Panc1 (cell line): ENCODE data around the gene ZFHX3. TPM values are rescaled to one million over a fixed set of nuclear protein-coding genes. Genes with fewer than 3 reads are reported as not detected.

Experiments
- ATAC-seq: fragments of 200-7000 bp; cut with Tn5 transposase; 2 replicates; pipeline ENCODE4 v1.9.1; 2020; ENCODE audit warnings: mild to moderate bottlenecking, moderate library complexity
- BruUV-seq: library from RNA; stranded (reverse); fragments of 400-500 nt; replicated peaks from 2 replicates; lab custom pipeline; 2021; lab: Mats Ljungman, UMichigan
- CTCF ChIA-PET: fragments of 300-600 bp; sonication (Branson Sonifier 250); formaldehyde crosslinking; loops from one replicate; lab custom pipeline; 2022; ENCODE audit warnings: antibody characterized with exemption; lab: Charles Lee
- POLR2A ChIA-PET: fragments of 300-600 bp; sonication (Branson Sonifier 250); formaldehyde crosslinking; loops from one replicate; lab custom pipeline; 2022; ENCODE audit warnings: antibody characterized with exemption; lab: Charles Lee
- DNase-seq: peaks from one replicate; pipeline ENCODE4 v3.0.0-alpha.2; 2010; ENCODE audit warnings: low read depth, low spot score
- H3K27ac ChIP-seq: 2 replicates; pipeline ENCODE4 v1.5.1; 2011; ENCODE audit warnings: mild to moderate bottlenecking, low read length, inconsistent platforms
- H3K27me3 ChIP-seq: fragments of 200-500 bp; sonication (Bioruptor generic); 2 replicates; pipeline ENCODE4 v1.6.0; 2014; ENCODE audit warnings: low read length, inconsistent platforms; ENCODE audit not compliant: control insufficient read depth, insufficient read depth
- H3K36me3 ChIP-seq: fragments of 200-500 bp; sonication (Bioruptor generic); 2 replicates; pipeline ENCODE4 v1.5.1; 2014; ENCODE audit warnings: inconsistent platforms, mild to moderate bottlenecking, low read length, moderate library complexity; ENCODE audit not compliant: control insufficient read depth, insufficient read depth
- H3K4me1 ChIP-seq: 2 replicates; pipeline ENCODE4 v1.5.1; 2011; ENCODE audit warnings: inconsistent platforms, mild to moderate bottlenecking, low read length, moderate library complexity; ENCODE audit not compliant: control insufficient read depth, insufficient read depth
- H3K4me3 ChIP-seq, 2 experiments: 2 replicates each; pipeline ENCODE4 v1.5.1; 2011 to 2012; ENCODE audit warnings: low read depth in 2 of 2, low read length in 2 of 2, mild to moderate bottlenecking in 2 of 2, inconsistent platforms in 1 of 2, moderate library complexity in 1 of 2
- H3K9me3 ChIP-seq: fragments of 200-500 bp; sonication (Bioruptor generic); 2 replicates; pipeline ENCODE4 v1.5.1; 2014; ENCODE audit warnings: low read depth, mild to moderate bottlenecking, inconsistent platforms, low read length, moderate library complexity; ENCODE audit not compliant: control insufficient read depth, insufficient read depth
- CTCF ChIP-seq: fragments of 450-650 bp; IDR thresholded peaks from 2 replicates; pipeline ENCODE4 v1.5.1; 2017; ENCODE audit warnings: mild to moderate bottlenecking
- POLR2AphosphoS5 ChIP-seq: IDR thresholded peaks from 2 replicates; pipeline ENCODE4 v1.6.1; 2012; ENCODE audit warnings: mild to moderate bottlenecking, low read depth, low read length, moderate library complexity
- SIN3A ChIP-seq: IDR thresholded peaks from 2 replicates; pipeline ENCODE4 v1.6.1; 2012; ENCODE audit warnings: low read depth, mild to moderate bottlenecking, low read length, moderate library complexity, borderline replicate concordance; ENCODE audit not compliant: insufficient read depth
- TCF7L2 ChIP-seq: IDR thresholded peaks from 2 replicates; pipeline ENCODE4 v1.6.1; 2011; ENCODE audit warnings: mild to moderate bottlenecking, low read depth, low read length, inconsistent platforms
- in situ Hi-C: cut with HindIII; loops from 2 replicates; pipeline ENCODE4 v1.10.0; 2016; ENCODE audit warnings: low sequenced_read_pairs, low pct_unique_long_range_greater_than_20kb
- intact Hi-C: fragments of 100-400 bp; cut with micrococcal nuclease; formaldehyde crosslinking; loops from one replicate; pipeline ENCODE4 v1.10.0; 2022; ENCODE audit not compliant: unreplicated experiment
- total RNA-seq: library from RNA; stranded (reverse); gene quantifications from one replicate; pipeline ENCODE4 v1.2.1, GENCODE V29; 2021; ENCODE audit not compliant: unreplicated experiment
- TF ChIP-seq, protein P1 (sequence below), 2 experiments: IDR thresholded peaks; 2 replicates each; pipeline ENCODE4 v1.6.1; 2011 to 2012; ENCODE audit warnings: low read depth in 2 of 2, control low read depth in 1 of 2, low read length in 1 of 2, mild to moderate bottlenecking in 1 of 2, moderate library complexity in 1 of 2; ENCODE audit not compliant: insufficient read depth in 1 of 2

Gene ZFHX3
- total RNA-seq, 1 experiment from 2014 or later: 7.1 TPM

DNA sequence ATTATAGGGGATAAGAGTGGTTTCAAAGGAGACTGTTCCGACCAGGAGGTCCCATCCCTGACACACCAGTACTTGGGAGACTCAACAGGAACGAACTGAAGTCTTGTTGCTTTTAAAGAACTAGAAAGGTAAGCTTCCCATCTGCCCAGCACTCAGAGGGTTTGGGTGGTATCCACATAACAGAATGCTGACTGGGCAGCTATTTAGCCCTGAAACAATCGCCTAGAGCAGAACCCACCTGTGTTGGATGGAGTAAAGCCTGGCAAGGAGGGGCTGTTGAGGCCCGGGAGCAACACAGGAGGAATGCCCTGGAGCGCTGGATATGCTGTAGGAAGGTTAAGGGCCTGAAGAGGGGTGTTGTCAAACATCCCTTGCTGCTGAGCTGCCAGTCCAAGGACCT lies 254.9 kb downstream of the ZFHX3 start:
- BruUV-seq: no TSS peak
- H3K27me3 ChIP-seq: no peaks in the 10 kb centered on the region
- no peaks in the 10 kb centered on the region for H3K4me1 ChIP-seq
- no peak overlapping the region for H3K27ac ChIP-seq
- ATAC-seq (no peak), DNase-seq (no peak)
- in situ Hi-C loops (no loop called here), intact Hi-C loops (no loop called here)
- no peaks in the 10 kb centered on the region for H3K36me3 ChIP-seq
- no peak overlapping the region for H3K4me3 ChIP-seq
- ChIA-PET CTCF (no interaction called here), POLR2A (no interaction called here)
- no peaks in the 10 kb centered on the region for H3K9me3 ChIP-seq
- TF ChIP-seq CTCF (no peak), TCF7L2 (no peak), POLR2AphosphoS5 (no peak), SIN3A (no peak)
- TF ChIP-seq, protein P1, sequence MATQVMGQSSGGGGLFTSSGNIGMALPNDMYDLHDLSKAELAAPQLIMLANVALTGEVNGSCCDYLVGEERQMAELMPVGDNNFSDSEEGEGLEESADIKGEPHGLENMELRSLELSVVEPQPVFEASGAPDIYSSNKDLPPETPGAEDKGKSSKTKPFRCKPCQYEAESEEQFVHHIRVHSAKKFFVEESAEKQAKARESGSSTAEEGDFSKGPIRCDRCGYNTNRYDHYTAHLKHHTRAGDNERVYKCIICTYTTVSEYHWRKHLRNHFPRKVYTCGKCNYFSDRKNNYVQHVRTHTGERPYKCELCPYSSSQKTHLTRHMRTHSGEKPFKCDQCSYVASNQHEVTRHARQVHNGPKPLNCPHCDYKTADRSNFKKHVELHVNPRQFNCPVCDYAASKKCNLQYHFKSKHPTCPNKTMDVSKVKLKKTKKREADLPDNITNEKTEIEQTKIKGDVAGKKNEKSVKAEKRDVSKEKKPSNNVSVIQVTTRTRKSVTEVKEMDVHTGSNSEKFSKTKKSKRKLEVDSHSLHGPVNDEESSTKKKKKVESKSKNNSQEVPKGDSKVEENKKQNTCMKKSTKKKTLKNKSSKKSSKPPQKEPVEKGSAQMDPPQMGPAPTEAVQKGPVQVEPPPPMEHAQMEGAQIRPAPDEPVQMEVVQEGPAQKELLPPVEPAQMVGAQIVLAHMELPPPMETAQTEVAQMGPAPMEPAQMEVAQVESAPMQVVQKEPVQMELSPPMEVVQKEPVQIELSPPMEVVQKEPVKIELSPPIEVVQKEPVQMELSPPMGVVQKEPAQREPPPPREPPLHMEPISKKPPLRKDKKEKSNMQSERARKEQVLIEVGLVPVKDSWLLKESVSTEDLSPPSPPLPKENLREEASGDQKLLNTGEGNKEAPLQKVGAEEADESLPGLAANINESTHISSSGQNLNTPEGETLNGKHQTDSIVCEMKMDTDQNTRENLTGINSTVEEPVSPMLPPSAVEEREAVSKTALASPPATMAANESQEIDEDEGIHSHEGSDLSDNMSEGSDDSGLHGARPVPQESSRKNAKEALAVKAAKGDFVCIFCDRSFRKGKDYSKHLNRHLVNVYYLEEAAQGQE (IDR thresholded peaks at IDR 0.05; ENCODE audit: insufficient read depth in 1 of 2, low read depth in 2 of 2, low read length in 1 of 2): no peak

DNA sequence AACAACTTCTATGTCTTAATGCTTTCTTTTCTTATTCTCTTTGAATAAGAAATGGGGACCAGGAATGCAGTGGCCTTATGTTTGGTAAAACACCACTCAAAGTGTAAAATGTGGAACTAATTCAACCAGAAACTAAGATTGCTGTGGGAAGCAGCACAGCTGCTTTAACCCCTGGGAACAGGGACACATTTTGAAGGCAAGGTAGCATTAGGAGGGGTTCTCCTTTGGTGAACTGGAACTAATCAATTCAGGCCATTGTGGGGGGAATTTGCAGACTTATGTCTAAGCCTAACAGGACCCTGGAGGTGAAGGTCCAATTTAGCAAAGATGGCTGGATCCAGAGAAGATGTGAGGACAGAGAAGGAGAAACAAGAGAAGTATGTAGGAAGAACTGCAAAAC lies 256.1 kb downstream of the ZFHX3 start:
- ChIA-PET POLR2A (no interaction called here), CTCF (no interaction called here)
- intact Hi-C loops (no loop called here), in situ Hi-C loops (no loop called here)
- no peak for TF ChIP-seq TCF7L2
- TF ChIP-seq POLR2AphosphoS5: no peak
- no peak for TF ChIP-seq CTCF
- TF ChIP-seq SIN3A: no peak
- TF ChIP-seq, protein P1 (IDR thresholded peaks at IDR 0.05; ENCODE audit: insufficient read depth in 1 of 2, low read depth in 2 of 2, low read length in 1 of 2): no peak
- Histone ChIP-seq H3K27me3 (no peaks in the 10 kb centered on the region), H3K9me3 (no peaks in the 10 kb centered on the region), H3K4me3 (no peak overlapping the region), H3K36me3 (no peaks in the 10 kb centered on the region), H3K27ac (no peak overlapping the region), H3K4me1 (no peaks in the 10 kb centered on the region)
- ATAC-seq (no peak), DNase-seq (no peak)
- BruUV-seq: no TSS peak
